VCaP (cell line): ENCODE measurements around the gene BTRC.

Experiments
- H3K27ac ChIP-seq: fragments of 450-650 bp; 2 replicates; pipeline ENCODE4 v1.5.1; 2017
- TF ChIP-seq, protein P1 (sequence below): fragments of 450-650 bp; conservative IDR thresholded peaks from 2 replicates; pipeline ENCODE4 v1.5.1; 2017; ENCODE audit warnings: mild to moderate bottlenecking, moderate library complexity

BTRC gene

DNA sequence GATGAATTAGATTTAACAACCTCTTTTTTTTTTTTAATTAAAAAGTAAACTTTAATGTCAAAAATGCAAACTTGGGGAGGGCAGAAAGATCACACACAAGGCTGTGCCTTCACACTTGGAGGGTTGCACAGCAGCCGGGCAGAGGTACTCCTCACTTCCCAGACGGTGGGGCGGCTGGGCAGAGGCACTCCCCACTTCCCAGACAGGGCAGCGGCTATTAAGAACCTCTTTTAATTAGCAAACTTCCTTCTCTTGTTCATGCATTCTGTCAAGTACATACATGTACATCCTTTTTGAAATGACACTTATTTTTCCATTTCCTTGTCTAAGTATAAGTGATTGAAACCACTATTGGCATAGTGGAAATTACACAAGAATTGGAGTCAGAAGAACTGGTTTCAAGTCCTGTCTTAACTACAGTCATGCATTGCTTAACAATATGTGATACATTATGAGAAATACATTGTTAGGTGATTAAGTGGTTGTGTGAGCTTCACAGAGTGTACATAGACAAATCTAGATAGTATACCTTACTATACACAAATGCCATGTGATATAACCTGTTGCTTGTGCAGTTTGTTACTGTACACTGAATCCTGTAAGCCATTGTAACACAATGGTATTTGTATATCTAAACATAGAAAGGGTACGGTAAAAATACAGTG, 26.5 kb downstream of the BTRC start:
- H3K27ac ChIP-seq: peak overlapping the region; percentile 51
- TF ChIP-seq, protein P1, sequence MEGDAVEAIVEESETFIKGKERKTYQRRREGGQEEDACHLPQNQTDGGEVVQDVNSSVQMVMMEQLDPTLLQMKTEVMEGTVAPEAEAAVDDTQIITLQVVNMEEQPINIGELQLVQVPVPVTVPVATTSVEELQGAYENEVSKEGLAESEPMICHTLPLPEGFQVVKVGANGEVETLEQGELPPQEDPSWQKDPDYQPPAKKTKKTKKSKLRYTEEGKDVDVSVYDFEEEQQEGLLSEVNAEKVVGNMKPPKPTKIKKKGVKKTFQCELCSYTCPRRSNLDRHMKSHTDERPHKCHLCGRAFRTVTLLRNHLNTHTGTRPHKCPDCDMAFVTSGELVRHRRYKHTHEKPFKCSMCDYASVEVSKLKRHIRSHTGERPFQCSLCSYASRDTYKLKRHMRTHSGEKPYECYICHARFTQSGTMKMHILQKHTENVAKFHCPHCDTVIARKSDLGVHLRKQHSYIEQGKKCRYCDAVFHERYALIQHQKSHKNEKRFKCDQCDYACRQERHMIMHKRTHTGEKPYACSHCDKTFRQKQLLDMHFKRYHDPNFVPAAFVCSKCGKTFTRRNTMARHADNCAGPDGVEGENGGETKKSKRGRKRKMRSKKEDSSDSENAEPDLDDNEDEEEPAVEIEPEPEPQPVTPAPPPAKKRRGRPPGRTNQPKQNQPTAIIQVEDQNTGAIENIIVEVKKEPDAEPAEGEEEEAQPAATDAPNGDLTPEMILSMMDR: no peak

- H3K27ac ChIP-seq: peak overlapping the region; percentile 13; the same call in 1 of the 2 replicates
- TF ChIP-seq, protein P1: no peak
These were observed 32.1 kb downstream of the BTRC start for GRCh38 chr10:101385866-101386658.

DNA sequence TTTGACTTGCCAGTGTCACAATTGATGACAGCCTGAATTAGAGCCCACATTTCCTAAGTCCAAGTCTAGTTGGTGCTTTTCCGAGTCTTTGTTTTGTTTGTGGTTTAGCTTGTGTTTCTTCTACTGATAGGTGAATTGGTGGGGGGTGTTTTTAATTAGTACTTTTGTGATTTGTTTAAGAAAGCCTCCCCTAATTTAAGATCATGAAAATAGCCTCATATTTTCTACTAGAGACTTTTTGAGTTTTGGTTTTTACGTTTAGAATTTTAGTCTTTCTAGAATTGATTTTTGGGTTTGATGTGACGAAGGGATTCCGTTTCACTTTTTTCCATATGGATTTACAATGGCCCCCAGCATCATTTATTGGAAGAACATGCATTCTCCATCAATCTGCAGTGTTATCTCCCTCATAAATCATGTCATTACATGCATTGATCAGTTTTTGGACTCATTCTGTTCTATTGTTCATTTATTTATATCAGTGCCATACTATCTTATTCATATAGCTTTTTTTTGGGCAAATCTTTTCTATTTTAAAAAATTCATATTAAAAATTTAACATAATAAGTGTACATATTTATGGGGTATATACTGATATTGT, 32.8 kb downstream of the BTRC start:
- peak overlapping the region; percentile 13; the same call in 1 of the 2 replicates for H3K27ac ChIP-seq
- TF ChIP-seq, protein P1: no peak

GRCh38 chr10:101388676-101389276, 34.8 kb downstream of the BTRC start:
- TF ChIP-seq, protein P1: no peak
- peak overlapping the region; percentile 90 for H3K27ac ChIP-seq

- peak overlapping the region; percentile 90 for H3K27ac ChIP-seq
These were observed 35.6 kb downstream of the BTRC start for GRCh38 chr10:101389532-101389931.

GRCh38 chr10:101389986-101390531, 36.1 kb downstream of the BTRC start:
- TF ChIP-seq, protein P1: no peak

GRCh38 chr10:101393378-101393777, 39.4 kb downstream of the BTRC start:
- no peak overlapping the region for H3K27ac ChIP-seq
- TF ChIP-seq, protein P1: no peak

More at GRCh38 chr10:101389986-101390531, 36.1 kb downstream of the BTRC start:
- peak overlapping the region; percentile 90 for H3K27ac ChIP-seq
